Karpas-422 (cell line): ENCODE results near the gene DYNLT3. TPM values are rescaled to one million over a fixed set of nuclear protein-coding genes. Genes with fewer than 3 reads are reported as not detected.

Experiments
- DNase-seq: peaks from one replicate; pipeline ENCODE4 v3.0.0-alpha.2; 2015
- H2AFZ ChIP-seq: fragments of 200-600 bp; sonication (generic); 2 replicates; pipeline ENCODE4 v1.6.1; 2014; ENCODE audit warnings: antibody characterized with exemption, low read length, mixed read lengths
- H3K27ac ChIP-seq: fragments of 200-600 bp; sonication (generic); 2 replicates; pipeline ENCODE4 v1.5.1; 2014; ENCODE audit warnings: mild to moderate bottlenecking, low read length, moderate library complexity
- H3K27me3 ChIP-seq: fragments of 200-600 bp; sonication (generic); 2 replicates; pipeline ENCODE4 v1.6.1; 2014; ENCODE audit warnings: low read length, mixed read lengths
- H3K36me3 ChIP-seq: fragments of 200-600 bp; sonication (generic); 2 replicates; pipeline ENCODE4 v1.6.1; 2014; ENCODE audit warnings: low read length, mixed read lengths; ENCODE audit not compliant: insufficient read depth
- H3K4me1 ChIP-seq: fragments of 200-600 bp; sonication (generic); 2 replicates; pipeline ENCODE4 v1.6.1; 2014; ENCODE audit warnings: mild to moderate bottlenecking, low read length, mixed read lengths
- H3K4me2 ChIP-seq: fragments of 200-600 bp; sonication (generic); 2 replicates; pipeline ENCODE4 v1.6.1; 2014; ENCODE audit warnings: low read length, low read depth, mild to moderate bottlenecking; ENCODE audit not compliant: poor library complexity, severe bottlenecking
- H3K4me3 ChIP-seq: fragments of 200-600 bp; sonication (generic); 2 replicates; pipeline ENCODE4 v1.5.1; 2014; ENCODE audit warnings: mild to moderate bottlenecking, antibody characterized with exemption, low read length, mixed read lengths
- H3K79me2 ChIP-seq: fragments of 200-600 bp; sonication (generic); 2 replicates; pipeline ENCODE4 v1.6.1; 2014; ENCODE audit warnings: mild to moderate bottlenecking, low read length, mixed read lengths
- H3K9ac ChIP-seq: fragments of 200-600 bp; sonication (generic); 2 replicates; pipeline ENCODE4 v1.6.0; 2014; ENCODE audit warnings: low read length
- H3K9me2 ChIP-seq: fragments of 200-600 bp; sonication (generic), shearing (Covaris generic); replicated peaks from 2 replicates; pipeline ENCODE4 v1.6.0; 2014; ENCODE audit warnings: mild to moderate bottlenecking, low read length, moderate library complexity; ENCODE audit not compliant: insufficient read depth
- H3K9me3 ChIP-seq: fragments of 300-700, 200-600 bp; sonication (generic); 2 replicates; pipeline ENCODE4 v1.6.1; 2014; ENCODE audit warnings: low read length, mixed read lengths
- H4K20me1 ChIP-seq: fragments of 200-600 bp; sonication (generic); 2 replicates; pipeline ENCODE4 v1.6.1; 2014; ENCODE audit warnings: mild to moderate bottlenecking, antibody characterized with exemption, low read length, low read depth; ENCODE audit not compliant: insufficient read depth
- small RNA-seq: library from RNA; depleted of rRNA; stranded (forward); fragments of <200 nt; gene quantifications from one replicate; pipeline ENCODE3, GENCODE V24; 2014
- total RNA-seq: library from RNA; depleted of rRNA; stranded (reverse); fragments of >200 nt; shearing (Covaris generic); gene quantifications from 2 replicates; pipeline ENCODE4 v1.2.3, GENCODE V29; 2014; ENCODE audit warnings: low replicate concordance; rRNA removed

The DYNLT3 gene
- total RNA-seq, 1 experiment from 2014 or later: 33.5 TPM

DNA sequence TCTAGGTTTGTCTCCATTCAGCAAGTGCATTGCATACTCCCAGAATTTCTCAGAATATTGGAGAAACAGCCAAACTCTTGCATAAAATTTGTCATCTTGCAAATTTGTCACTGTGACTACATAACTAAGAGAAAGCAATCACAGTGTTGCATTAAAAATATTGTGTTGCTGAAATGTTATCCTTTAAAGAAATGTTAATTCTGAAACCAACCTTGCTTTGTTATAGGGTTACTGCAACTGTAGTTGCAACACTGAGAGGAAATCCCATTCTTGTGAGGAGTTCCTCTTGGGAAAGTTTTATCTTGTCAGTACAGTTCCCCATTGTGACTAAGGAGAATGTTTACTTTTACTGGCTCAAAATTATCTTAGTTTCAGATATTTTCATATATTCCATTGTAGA, 46.7 kb downstream of the DYNLT3 start:
- Histone ChIP-seq H3K4me3 (no peak overlapping the region), H3K4me2 (no peak overlapping the region), H3K27me3 (no peaks in the 10 kb centered on the region), H2AFZ (no peak overlapping the region), H3K9ac (no peak overlapping the region), H4K20me1 (no peaks in the 10 kb centered on the region), H3K9me2 (no peaks in the 10 kb centered on the region), H3K79me2 (no peaks in the 10 kb centered on the region), H3K4me1 (peaks cover 25% of the 10 kb centered on the region), H3K9me3 (no peaks in the 10 kb centered on the region), H3K27ac (no peak overlapping the region), H3K36me3 (no peaks in the 10 kb centered on the region)
- DNase-seq: no peak

DNA sequence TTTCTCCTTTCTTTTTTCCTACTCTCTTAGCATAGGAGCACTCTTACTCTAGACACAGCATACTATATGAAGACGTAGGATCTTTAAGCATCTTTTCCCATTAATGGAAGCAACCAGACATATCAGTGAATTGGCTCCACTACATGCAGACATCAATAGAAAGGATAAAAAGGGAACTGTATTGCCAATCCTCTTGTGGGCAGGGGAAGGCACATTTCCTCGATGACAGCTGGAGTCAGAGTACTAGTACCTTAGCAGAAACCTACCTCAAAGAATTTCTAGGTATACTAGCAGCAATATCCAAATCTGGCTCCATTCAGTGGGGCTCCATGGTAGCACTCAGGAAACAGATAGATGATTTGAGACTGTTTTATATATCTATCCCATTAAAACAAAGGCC, 47.4 kb downstream of the DYNLT3 start:
- Histone ChIP-seq H3K4me1 (peaks cover 33% of the 10 kb centered on the region), H3K4me3 (no peak overlapping the region), H3K36me3 (no peaks in the 10 kb centered on the region), H4K20me1 (no peaks in the 10 kb centered on the region), H3K79me2 (no peaks in the 10 kb centered on the region), H3K9me2 (no peaks in the 10 kb centered on the region), H3K9me3 (no peaks in the 10 kb centered on the region), H3K27me3 (no peaks in the 10 kb centered on the region), H2AFZ (no peak overlapping the region), H3K4me2 (no peak overlapping the region), H3K27ac (no peak overlapping the region), H3K9ac (no peak overlapping the region)
- no peak for DNase-seq

DNA sequence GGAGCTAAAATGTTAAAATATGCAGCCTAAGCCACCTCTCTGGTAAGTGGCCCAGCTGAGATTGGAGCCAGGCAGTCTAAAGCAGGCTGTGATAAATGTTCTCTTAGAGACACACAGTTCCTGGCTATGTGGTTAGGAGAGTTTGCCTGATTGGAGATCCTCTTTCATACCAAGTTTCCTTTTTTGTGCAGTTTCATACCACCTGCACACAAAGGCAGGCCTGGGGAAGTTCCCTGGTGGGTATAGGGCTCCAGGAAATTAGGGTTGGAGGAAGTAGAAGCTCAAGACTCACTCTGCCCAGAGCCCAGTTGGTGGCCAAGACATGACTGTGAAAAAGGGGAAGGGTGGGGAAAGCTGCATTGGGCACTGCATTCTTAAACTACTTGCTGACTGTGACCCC, 50.6 kb downstream of the DYNLT3 start:
- Histone ChIP-seq H3K9ac (no peak overlapping the region), H3K4me3 (0 out of 2 replicates have a peak overlapping the region, but pooled peaks have one; percentile 13), H3K9me3 (no peaks in the 10 kb centered on the region), H3K36me3 (no peaks in the 10 kb centered on the region), H3K79me2 (no peaks in the 10 kb centered on the region), H3K27ac (peak overlapping the region; percentile 80), H3K27me3 (no peaks in the 10 kb centered on the region), H3K4me2 (peak overlapping the region; percentile 54), H4K20me1 (no peaks in the 10 kb centered on the region), H3K4me1 (peaks cover 34% of the 10 kb centered on the region), H2AFZ (no peak overlapping the region), H3K9me2 (no peaks in the 10 kb centered on the region)
- DNase-seq: peak; percentile 83

DNA sequence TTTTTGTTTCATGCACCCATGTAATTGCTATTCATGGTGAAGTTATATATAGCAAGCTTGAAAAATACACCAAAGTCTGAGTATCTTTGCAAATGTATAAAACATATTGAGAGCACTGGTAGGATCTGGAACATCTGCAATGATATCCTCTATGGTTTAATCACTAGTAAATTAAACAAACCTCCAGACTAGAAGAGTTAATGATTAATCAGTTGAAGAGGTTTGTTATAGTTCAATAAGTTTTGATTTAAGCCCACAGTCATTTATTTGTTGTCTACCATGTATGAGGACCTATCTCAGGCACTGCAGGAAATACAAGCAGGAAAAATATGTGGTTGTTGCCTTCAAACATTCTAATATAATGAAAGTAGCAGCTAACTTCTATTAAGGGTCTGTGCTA, 51.1 kb downstream of the DYNLT3 start:
- Histone ChIP-seq H3K4me1 (peaks cover 34% of the 10 kb centered on the region), H2AFZ (no peak overlapping the region), H3K27me3 (no peaks in the 10 kb centered on the region), H3K4me2 (peak overlapping the region; percentile 54), H3K79me2 (no peaks in the 10 kb centered on the region), H3K27ac (peak overlapping the region; percentile 80), H4K20me1 (no peaks in the 10 kb centered on the region), H3K9me2 (no peaks in the 10 kb centered on the region), H3K4me3 (0 out of 2 replicates have a peak overlapping the region, but pooled peaks have one; percentile 13), H3K9me3 (no peaks in the 10 kb centered on the region), H3K9ac (no peak overlapping the region), H3K36me3 (no peaks in the 10 kb centered on the region)
- DNase-seq: no peak

Small RNA genes within 50 kb of the gene (small RNA-seq; reads per million reads assigned to genes)
- gene RNU6-49P: 0.12 reads per million

Other genes starting within 250 kb of the DYNLT3 start
- 0.04 TPM in 2 replicates for gene XK, start 161.8 kb downstream of the DYNLT3 start, total RNA-seq
- gene CYBB, start 67.5 kb downstream of the DYNLT3 start, total RNA-seq: 13.4 and 14.4 TPM in 2 replicates
- gene SYTL5, start 159.0 kb upstream of the DYNLT3 start, total RNA-seq: not detected in 2 replicates